Activated CD4-positive, alpha-beta memory T cell treated with anti-CD3 and anti-CD28 coated beads, Interleukin-2, amount 10 ng/mL, durations not matched to agents 7 days and 5 days (primary cell): ENCODE data around the gene SORCS2. TPM values are rescaled to one million over a fixed set of nuclear protein-coding genes. Genes with fewer than 3 reads are reported as not detected.

Source experiments
- CTCF ChIA-PET: fragments of 350-600 bp; sonication (Branson Sonifier 250); formaldehyde crosslinking; loops from one replicate; lab custom pipeline; 2021; ENCODE audit warnings: antibody characterized with exemption, inconsistent platforms; lab: Charles Lee
- POLR2A ChIA-PET: fragments of 350-600 bp; sonication (Branson Sonifier 250); formaldehyde crosslinking; loops from one replicate; lab custom pipeline; 2021; ENCODE audit warnings: antibody characterized with exemption; lab: Charles Lee
- DNase-seq: peaks from one replicate; pipeline ENCODE4 v3.0.0-alpha.2; 2020
- H3K27ac Mint-ChIP-seq: one replicate; pipeline ENCODE4 v1.8.0; 2021; ENCODE audit warnings: mild to moderate bottlenecking, mixed read lengths
- H3K27me3 Mint-ChIP-seq: one replicate; pipeline ENCODE4 v1.8.0; 2021; ENCODE audit warnings: mixed read lengths
- H3K36me3 Mint-ChIP-seq: one replicate; pipeline ENCODE4 v1.8.0; 2021; ENCODE audit warnings: low read depth, mixed read lengths
- H3K4me1 Mint-ChIP-seq: one replicate; pipeline ENCODE4 v1.8.0; 2021; ENCODE audit warnings: mixed read lengths
- H3K4me3 Mint-ChIP-seq: one replicate; pipeline ENCODE4 v1.8.0; 2021; ENCODE audit warnings: mild to moderate bottlenecking, mixed read lengths
- H3K9me3 Mint-ChIP-seq: one replicate; pipeline ENCODE4 v1.8.0; 2021; ENCODE audit warnings: mixed read lengths
- total RNA-seq, 2 experiments: library from RNA; stranded (reverse); gene quantifications; one replicate each; pipeline ENCODE4 v1.2.3, GENCODE V29; 2021

The SORCS2 gene
- total RNA-seq, 2 experiments from 2014 or later = 0.10 to 0.18 TPM

DNA sequence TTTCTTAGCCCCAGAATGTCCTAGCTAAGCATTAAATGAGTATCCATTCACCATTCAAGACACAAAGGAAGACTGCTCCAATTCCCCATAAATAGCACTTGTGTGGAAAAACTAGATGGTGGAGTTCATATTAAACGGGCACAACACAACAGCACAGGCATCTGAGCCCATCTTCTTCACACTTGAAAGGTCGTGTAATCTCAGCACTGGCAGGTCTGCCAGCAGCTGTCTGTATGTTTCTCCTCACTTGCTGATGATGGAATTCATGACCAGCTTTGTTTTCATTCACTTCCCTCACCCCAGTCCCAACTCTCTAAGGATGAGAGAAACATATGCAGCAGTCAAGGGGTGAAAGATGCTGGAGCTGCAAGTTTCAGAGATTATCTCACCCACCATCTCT lies 598.7 kb downstream of the SORCS2 start:
- DNase-seq = no peak
- H3K4me1 Mint-ChIP-seq = peaks cover 2% of the 10 kb centered on the region
- no peak overlapping the region for H3K27ac Mint-ChIP-seq
- H3K4me3 Mint-ChIP-seq = no peak overlapping the region
- CTCF ChIA-PET = interaction anchor here (1.3 to 6.3 kb wide), 2 partner anchors 13 to 30 kb away, joined by 4 to 41 read pairs; no protein-coding TSS in a partner anchor
- POLR2A ChIA-PET = interaction anchor here (1.2 kb wide), 1 partner anchor 10 kb away, joined by 3 read pairs; no protein-coding TSS in a partner anchor
- no peaks in the 10 kb centered on the region for H3K27me3 Mint-ChIP-seq
- no peaks in the 10 kb centered on the region for H3K9me3 Mint-ChIP-seq
- no peaks in the 10 kb centered on the region for H3K36me3 Mint-ChIP-seq

Other genes starting within 250 kb of the SORCS2 start
- gene TADA2B, start 149.2 kb upstream of the SORCS2 start, total RNA-seq = 10 to 100 TPM; 26.6 to 27.3 TPM
- 10 to 100 TPM; 39.8 to 40.0 TPM for gene GRPEL1, start 124.5 kb upstream of the SORCS2 start, total RNA-seq
- gene PSAPL1, start 242.4 kb downstream of the SORCS2 start, total RNA-seq = not detected